ENCODE measurements around the gene FGF21. TPM values are rescaled to one million over a fixed set of nuclear protein-coding genes. Genes with fewer than 3 reads are reported as not detected.
"Not testable (repeated sequence)": the region's sequence is repeated elsewhere in the genome, so short reads cannot be mapped to it uniquely, and the experiment has no call there.

FGF21 gene
- polyA plus RNA-seq, 4 donors: not detected

- DNase-seq (ENCODE audit: low read depth in 4 of 4, low spot score in 3 of 4): no peak
These were observed 25.5 kb downstream of the FGF21 start for GRCh38 chr19:48780631-48781391.

- no peak for DNase-seq (ENCODE audit: low read depth in 4 of 4, low spot score in 3 of 4)
These were observed 29.2 kb downstream of the FGF21 start for GRCh38 chr19:48784527-48784926.

- DNase-seq (ENCODE audit: low read depth in 4 of 4, low spot score in 3 of 4): not testable (repeated sequence)
These were observed 31.1 kb downstream of the FGF21 start for GRCh38 chr19:48786422-48786821.

GRCh38 chr19:48787331-48787730 is 32.0 kb downstream of the FGF21 start:
- not testable (repeated sequence) for DNase-seq (ENCODE audit: low read depth in 4 of 4, low spot score in 3 of 4)

- DNase-seq (ENCODE audit: low read depth in 4 of 4, low spot score in 3 of 4): no peak
These were observed 37.9 kb downstream of the FGF21 start for GRCh38 chr19:48793271-48793670.

GRCh38 chr19:48794291-48794690 is 39.0 kb downstream of the FGF21 start:
- DNase-seq (ENCODE audit: low read depth in 4 of 4, low spot score in 3 of 4): no peak

- DNase-seq (ENCODE audit: low read depth in 4 of 4, low spot score in 3 of 4): peak; percentile 87 to 92 (median 88)
These were observed 39.8 kb downstream of the FGF21 start for GRCh38 chr19:48795055-48795684.

GRCh38 chr19:48795685-48796070 is 40.4 kb downstream of the FGF21 start:
- DNase-seq (ENCODE audit: low read depth in 4 of 4, low spot score in 3 of 4): no peak

GRCh38 chr19:48796298-48797083 is 41.2 kb downstream of the FGF21 start:
- no peak for DNase-seq (ENCODE audit: low read depth in 4 of 4, low spot score in 3 of 4)

GRCh38 chr19:48797103-48797502 is 41.8 kb downstream of the FGF21 start:
- no peak for DNase-seq (ENCODE audit: low read depth in 4 of 4, low spot score in 3 of 4)

- DNase-seq (ENCODE audit: low read depth in 4 of 4, low spot score in 3 of 4): no peak
These were observed 43.6 kb downstream of the FGF21 start for GRCh38 chr19:48798937-48799336.

- no peak for DNase-seq (ENCODE audit: low read depth in 4 of 4, low spot score in 3 of 4)
These were observed 44.3 kb downstream of the FGF21 start for GRCh38 chr19:48799358-48800300.

GRCh38 chr19:48802623-48803022 is 47.3 kb downstream of the FGF21 start:
- no peak for DNase-seq (ENCODE audit: low read depth in 4 of 4, low spot score in 3 of 4)

- DNase-seq (ENCODE audit: low read depth in 4 of 4, low spot score in 3 of 4): no peak
These were observed 49.2 kb downstream of the FGF21 start for GRCh38 chr19:48804496-48804895.

- no peak for DNase-seq (ENCODE audit: low read depth in 4 of 4, low spot score in 3 of 4)
These were observed 50.1 kb downstream of the FGF21 start for GRCh38 chr19:48805452-48805851.

- no peak for DNase-seq (ENCODE audit: low read depth in 4 of 4, low spot score in 3 of 4)
These were observed 51.1 kb downstream of the FGF21 start for GRCh38 chr19:48806518-48806817.

- DNase-seq (ENCODE audit: low read depth in 4 of 4, low spot score in 3 of 4): no peak
These were observed 51.7 kb downstream of the FGF21 start for GRCh38 chr19:48806818-48807589.

- DNase-seq (ENCODE audit: low read depth in 4 of 4, low spot score in 3 of 4): no peak
These were observed 52.4 kb downstream of the FGF21 start for GRCh38 chr19:48807590-48808308.

Measured in right renal pelvis (tissue), 4 donors.